ENCODE measurements around the gene KCNK10. TPM values are rescaled to one million over a fixed set of nuclear protein-coding genes. Genes with fewer than 3 reads are reported as not detected.

KCNK10 gene
- total and polyA plus RNA-seq, 2 of the 8 experiments (the other 6 are each of a cell fraction or from before 2014, with no cell fraction given): 0.45 to 0.63 TPM

DNA sequence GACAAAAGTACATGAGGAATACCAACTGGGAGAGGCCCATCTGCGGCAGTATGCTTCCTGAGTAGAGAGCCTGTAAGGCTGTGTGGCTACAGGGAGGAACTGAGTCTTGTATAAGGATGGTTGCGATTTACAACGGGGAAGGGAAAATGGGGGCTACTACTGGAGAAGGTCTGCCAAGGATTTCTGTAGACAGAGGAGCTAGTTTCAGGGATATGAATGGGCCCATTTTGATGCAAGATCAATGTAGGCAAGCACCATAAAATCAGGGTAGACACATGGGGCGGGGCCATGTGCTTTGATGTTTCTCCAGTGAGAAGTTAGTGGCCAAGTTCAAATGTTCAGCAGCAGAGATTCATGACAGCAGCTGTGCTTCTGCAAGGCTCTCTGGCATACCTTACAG is 168.7 kb downstream of the KCNK10 start:
- H3K56ac ChIP-seq (replicated peaks; ENCODE audit: insufficient read length, low read depth, low read length): no peak overlapping the region
- no peaks in the 10 kb centered on the region for H4K20me1 ChIP-seq (replicated peaks in 1 of 2; ENCODE audit: control insufficient read depth in 1 of 2, insufficient read depth in 2 of 2, low read length in 2 of 2)
- DNase-seq (ENCODE audit: low read depth in 1 of 2, low spot score in 2 of 2) (no peak), FAIRE-seq (no peak)
- no peak overlapping the region for H3K14ac ChIP-seq (ENCODE audit: insufficient read length)
- no peak overlapping the region for H2BK12ac ChIP-seq (ENCODE audit: low read depth, low read length)
- no peak overlapping the region for H4K5ac ChIP-seq (ENCODE audit: insufficient read length, low read depth, low read length)
- no peak overlapping the region for H2BK20ac ChIP-seq (ENCODE audit: low read length)
- CTCF ChIA-PET (ENCODE audit: partially characterized antibody): interaction anchor here (0.8 kb wide), 1 partner anchor 15 kb away, joined by 3 read pairs; no protein-coding TSS in a partner anchor
- no peak overlapping the region for H4K91ac ChIP-seq (replicated peaks; ENCODE audit: insufficient read length, low read length)
- no peaks in the 10 kb centered on the region for H3K79me1 ChIP-seq (ENCODE audit: low read depth, low read length)
- no peak overlapping the region for H3K18ac ChIP-seq (ENCODE audit: extremely low read depth, low read length)
- no peaks in the 10 kb centered on the region for H3K36me3 ChIP-seq (ENCODE audit: control insufficient read depth in 2 of 4, insufficient read depth in 4 of 4, low read length in 3 of 4)
- H2BK120ac ChIP-seq (replicated peaks; ENCODE audit: low read depth, low read length): no peak overlapping the region
- H2AFZ ChIP-seq (ENCODE audit: low read length): no peak overlapping the region
- H3K4me3 ChIP-seq (ENCODE audit: extremely low read depth in 1 of 4, insufficient read depth in 2 of 4, low read depth in 3 of 4, low read length in 4 of 4): no peak overlapping the region
- no peak overlapping the region for H2BK5ac ChIP-seq (ENCODE audit: low read depth, low read length)
- no peaks in the 10 kb centered on the region for H3K23me2 ChIP-seq (ENCODE audit: low read depth, low read length)
- no peaks in the 10 kb centered on the region for H3K9me3 ChIP-seq (ENCODE audit: insufficient read depth in 2 of 2, low read depth in 1 of 2, low read length in 1 of 2)
- no peak overlapping the region for H4K8ac ChIP-seq (ENCODE audit: extremely low read depth, insufficient read depth, low read length)
- TF ChIP-seq JUN (IDR thresholded peaks at IDR 0.05; ENCODE audit: low read depth, low read length): no peak
- no peak for TF ChIP-seq YY1 (IDR thresholded peaks at IDR 0.05; ENCODE audit: low read depth, low read length)
- no peak for TF ChIP-seq SP4 (IDR thresholded peaks at IDR 0.05; ENCODE audit: low read length)
- no peak for TF ChIP-seq CBX8 (IDR thresholded peaks at IDR 0.05; ENCODE audit: borderline replicate concordance, low read depth, low read length)
- no peak for TF ChIP-seq RXRA (IDR thresholded peaks at IDR 0.05; ENCODE audit: insufficient read depth, low read depth, low read length)
- H2BK15ac ChIP-seq (ENCODE audit: low read length): no peak overlapping the region
- H3K27ac ChIP-seq (ENCODE audit: low read depth, low read length): no peak overlapping the region
- no peak overlapping the region for H3K4me2 ChIP-seq (ENCODE audit: insufficient read depth in 1 of 2, low read depth in 2 of 2, low read length in 2 of 2)
- no peak overlapping the region for H3K23ac ChIP-seq (ENCODE audit: insufficient read length)
- no peak overlapping the region for H3K9ac ChIP-seq (replicated peaks in 1 of 4; ENCODE audit: extremely low read depth in 1 of 4, low read depth in 3 of 4, low read length in 3 of 4)
- WGBS, 2 experiments (ENCODE audit: extremely low coverage in 1 of 2, insufficient coverage in 1 of 2, insufficient read length in 1 of 2, insufficient replicate concordance in 2 of 2, low coverage in 1 of 2, low lambda C conversion rate in 2 of 2, missing lambda C conversion rate in 1 of 2): 92% methylated on average over 4 of the region's 4 CpGs; no CpG with 5 or more reads in 1 of the 2 experiments
- H3K27me3 ChIP-seq (replicated peaks in 1 of 4; ENCODE audit: control insufficient read depth in 3 of 4, extremely low read depth in 1 of 4, insufficient read depth in 3 of 4, low read length in 3 of 4): no peaks in the 10 kb centered on the region; a peak in 2 of 7 replicates
- POLR2A ChIA-PET (ENCODE audit: partially characterized antibody): no interaction called here
- no peaks in the 10 kb centered on the region for H3K4me1 ChIP-seq (replicated peaks in 1 of 4; ENCODE audit: control insufficient read depth in 3 of 4, insufficient read depth in 4 of 4, low read length in 3 of 4)
- no peak overlapping the region for H2AK5ac ChIP-seq (ENCODE audit: low read depth, low read length)
- H3K4ac ChIP-seq (replicated peaks; ENCODE audit: insufficient read length, low read depth, low read length): no peak overlapping the region
- H3K79me2 ChIP-seq (ENCODE audit: control insufficient read depth in 1 of 2, insufficient read depth in 2 of 2, low read length in 2 of 2): no peaks in the 10 kb centered on the region

All from H1 (cell line).